Upper lobe of right lung (tissue), 1 donor: ENCODE data around the gene SORD. TPM values are rescaled to one million over a fixed set of nuclear protein-coding genes. Genes with fewer than 3 reads are reported as not detected.
"Not testable (repeated sequence)": the region's sequence is repeated elsewhere in the genome, so short reads cannot be mapped to it uniquely, and the experiment has no call there.

Experiments
- ATAC-seq: fragments of 200-7000 bp; cut with Tn5 transposase; one replicate; pipeline ENCODE4 v1.9.1; 2020; ENCODE audit warnings: mild to moderate bottlenecking, moderate library complexity
- DNase-seq: peaks from one replicate; pipeline ENCODE4 v3.0.0-alpha.2; 2020
- H3K27ac ChIP-seq: fragments of 200-600 bp; one replicate; pipeline ENCODE4 v1.8.0; 2022
- H3K27me3 ChIP-seq: fragments of 200-600 bp; one replicate; pipeline ENCODE4 v1.8.0; 2022; ENCODE audit warnings: mild to moderate bottlenecking
- H3K36me3 ChIP-seq: fragments of 200-600 bp; one replicate; pipeline ENCODE4 v1.8.0; 2022
- H3K4me1 ChIP-seq: fragments of 200-600 bp; one replicate; pipeline ENCODE4 v1.8.0; 2022
- H3K4me3 ChIP-seq: fragments of 200-600 bp; one replicate; pipeline ENCODE4 v1.8.0; 2022; ENCODE audit warnings: mild to moderate bottlenecking
- H3K9me3 ChIP-seq: fragments of 200-600 bp; one replicate; pipeline ENCODE4 v1.8.0; 2022
- CTCF ChIP-seq: fragments of 200-600 bp; IDR thresholded peaks from one replicate; pipeline ENCODE4 v1.8.0; 2022; ENCODE audit warnings: antibody characterized with exemption
- intact Hi-C: fragments of 100-400 bp; cut with DNase I; formaldehyde crosslinking; loops from one replicate; pipeline ENCODE4 v1.11.0; 2022
- total RNA-seq: library from RNA; stranded (reverse); fragmentation: NEBNext Ultra II Directional; extraction: Animal tissue kit (Norgen Biotek cat#: 25700); gene quantifications from one replicate; pipeline ENCODE4 v1.2.1, GENCODE V29; 2021
- donor health status: DM: no; HTN: yes; CAD: no; lungs with severe emphysema.

SORD gene
- total RNA-seq, 1 donor from 2014 or later = 7.3 TPM

- DNase-seq, H3K9me3 ChIP-seq, intact Hi-C loops, H3K27ac ChIP-seq, H3K4me1 ChIP-seq, ATAC-seq, H3K36me3 ChIP-seq, H3K4me3 ChIP-seq, H3K27me3 ChIP-seq: not testable (repeated sequence)
These were observed 56.2 kb downstream of the SORD start for GRCh38 chr15:45079201-45079600.

GRCh38 chr15:45079628-45080246 lies 56.7 kb downstream of the SORD start:
- DNase-seq, H3K4me3 ChIP-seq, H3K4me1 ChIP-seq, H3K9me3 ChIP-seq, ATAC-seq, H3K36me3 ChIP-seq, H3K27me3 ChIP-seq, H3K27ac ChIP-seq, intact Hi-C loops: not testable (repeated sequence)

GRCh38 chr15:45080593-45080992 lies 57.6 kb downstream of the SORD start:
- DNase-seq, H3K27ac ChIP-seq, H3K27me3 ChIP-seq, H3K4me3 ChIP-seq, intact Hi-C loops, H3K36me3 ChIP-seq, H3K4me1 ChIP-seq, H3K9me3 ChIP-seq: not testable (repeated sequence)
- ATAC-seq = peak; percentile 73

- not testable (repeated sequence) for H3K27ac ChIP-seq, H3K4me3 ChIP-seq, DNase-seq
These were observed 59.4 kb downstream of the SORD start for GRCh38 chr15:45082412-45082811.

GRCh38 chr15:45083223-45083622 lies 60.2 kb downstream of the SORD start:
- H3K4me3 ChIP-seq = no peak overlapping the region
- H3K36me3 ChIP-seq = no peaks in the 10 kb centered on the region
- ATAC-seq = no peak
- intact Hi-C loops = no loop called here
- H3K4me1 ChIP-seq = no peaks in the 10 kb centered on the region
- TF ChIP-seq CTCF = no peak
- H3K9me3 ChIP-seq = no peaks in the 10 kb centered on the region
- no peak for DNase-seq
- H3K27me3 ChIP-seq = peaks cover 16% of the 10 kb centered on the region
- H3K27ac ChIP-seq = no peak overlapping the region

More at GRCh38 chr15:45082412-45082811, 59.4 kb downstream of the SORD start:
- ATAC-seq, intact Hi-C loops, H3K36me3 ChIP-seq, H3K4me1 ChIP-seq, H3K9me3 ChIP-seq: not testable (repeated sequence)
- H3K27me3 ChIP-seq = peaks cover 13% of the 10 kb centered on the region

- Histone ChIP-seq H3K27me3 (peaks cover 16% of the 10 kb centered on the region), H3K36me3 (no peaks in the 10 kb centered on the region), H3K27ac (no peak overlapping the region), H3K9me3 (no peaks in the 10 kb centered on the region), H3K4me1 (no peaks in the 10 kb centered on the region), H3K4me3 (no peak overlapping the region)
- ATAC-seq (no peak), DNase-seq (no peak)
- intact Hi-C loops = no loop called here
- TF ChIP-seq CTCF = no peak
These were observed 61.2 kb downstream of the SORD start for GRCh38 chr15:45084163-45084562.

GRCh38 chr15:45087513-45087912 lies 64.5 kb downstream of the SORD start:
- H3K36me3 ChIP-seq = no peaks in the 10 kb centered on the region
- no peak overlapping the region for H3K4me3 ChIP-seq
- ATAC-seq (no peak), DNase-seq (no peak)
- H3K9me3 ChIP-seq = no peaks in the 10 kb centered on the region
- no peaks in the 10 kb centered on the region for H3K4me1 ChIP-seq
- TF ChIP-seq CTCF = no peak
- H3K27me3 ChIP-seq = peaks cover 16% of the 10 kb centered on the region
- H3K27ac ChIP-seq = no peak overlapping the region
- intact Hi-C loops = no loop called here
